PC-3 (cell line): ENCODE measurements around the gene USP54. TPM values are rescaled to one million over a fixed set of nuclear protein-coding genes. Genes with fewer than 3 reads are reported as not detected.

Experiments
- ATAC-seq: fragments of 200-7000 bp; cut with Tn5 transposase; 2 replicates; pipeline ENCODE4 v1.9.1; 2020; ENCODE audit warnings: mild to moderate bottlenecking, moderate library complexity
- BruUV-seq: library from RNA; stranded (reverse); fragments of 400-500 nt; replicated peaks from 2 replicates; lab custom pipeline; 2021; lab: Mats Ljungman, UMichigan
- CTCF ChIA-PET: fragments of 300-600 bp; sonication (Branson Sonifier 250); formaldehyde crosslinking; loops from one replicate; lab custom pipeline; 2022; ENCODE audit warnings: antibody characterized with exemption; lab: Charles Lee
- POLR2A ChIA-PET: fragments of 300-600 bp; sonication (Branson Sonifier 250); formaldehyde crosslinking; loops from one replicate; lab custom pipeline; 2022; ENCODE audit warnings: antibody characterized with exemption; ENCODE audit not compliant: unreplicated experiment; lab: Charles Lee
- DNase-seq: peaks from one replicate; pipeline ENCODE4 v3.0.0-alpha.2; 2015
- H2AFZ ChIP-seq: fragments of 300-600 bp; sonication (generic); 2 replicates; pipeline ENCODE4 v1.6.0; 2016; ENCODE audit warnings: antibody characterized with exemption, low read length
- H3F3A ChIP-seq: fragments of 300-600 bp; sonication (generic); one replicate; pipeline ENCODE4 v1.6.0; 2017; ENCODE audit warnings: antibody characterized with exemption, low read length, control low read depth, mild to moderate bottlenecking; ENCODE audit not compliant: unreplicated experiment
- H3K27ac ChIP-seq: fragments of 300-600 bp; sonication (generic); 2 replicates; pipeline ENCODE4 v1.5.1; 2016; ENCODE audit warnings: mild to moderate bottlenecking, low read length
- H3K27me3 ChIP-seq: fragments of 300-600 bp; sonication (generic); 2 replicates; pipeline ENCODE4 v1.6.1; 2016; ENCODE audit warnings: low read length, mixed read lengths
- H3K36me3 ChIP-seq: fragments of 300-600 bp; sonication (generic); 2 replicates; pipeline ENCODE4 v1.6.1; 2016; ENCODE audit warnings: low read depth, mixed run types, low read length, mixed read lengths
- H3K4me1 ChIP-seq: fragments of 300-600 bp; sonication (generic); 2 replicates; pipeline ENCODE4 v1.5.1; 2016; ENCODE audit warnings: low read length; ENCODE audit not compliant: insufficient read depth
- H3K4me2 ChIP-seq: fragments of 300-600 bp; sonication (generic); 2 replicates; pipeline ENCODE4 v1.6.0; 2016; ENCODE audit warnings: low read length
- H3K4me3 ChIP-seq: fragments of 300-600 bp; sonication (generic); 2 replicates; pipeline ENCODE4 v1.5.1; 2016; ENCODE audit warnings: mild to moderate bottlenecking, low read length, mixed read lengths
- H3K79me2 ChIP-seq: fragments of 300-600 bp; sonication (generic); 2 replicates; pipeline ENCODE4 v1.6.1; 2017; ENCODE audit warnings: low read length, mixed read lengths
- H3K9ac ChIP-seq: fragments of 300-600 bp; sonication (generic); 2 replicates; pipeline ENCODE4 v1.6.0; 2016; ENCODE audit warnings: mild to moderate bottlenecking, low read length
- H3K9me2 ChIP-seq: fragments of 300-600 bp; sonication (generic); replicated peaks from 2 replicates; pipeline ENCODE4 v1.6.1; 2016; ENCODE audit warnings: mixed run types, low read length, mixed read lengths
- H3K9me3 ChIP-seq: fragments of 300-600 bp; sonication (generic); 2 replicates; pipeline ENCODE4 v1.6.1; 2016; ENCODE audit warnings: low read length, mixed read lengths
- H4K20me1 ChIP-seq: fragments of 300-600 bp; sonication (generic); 2 replicates; pipeline ENCODE4 v1.6.1; 2016; ENCODE audit warnings: low read length, mixed read lengths
- EZH2 ChIP-seq: fragments of 300-600 bp; sonication (generic); IDR thresholded peaks from one replicate; pipeline ENCODE4 v1.6.1; 2017; ENCODE audit warnings: antibody characterized with exemption, mild to moderate bottlenecking, low read length; ENCODE audit not compliant: unreplicated experiment
- EZH2phosphoT487 ChIP-seq: fragments of 300-600 bp; sonication (generic); IDR thresholded peaks from 2 replicates; pipeline ENCODE4 v1.6.1; 2018; ENCODE audit warnings: mild to moderate bottlenecking, antibody characterized with exemption, low read length, borderline replicate concordance
- intact Hi-C: fragments of 100-400 bp; cut with micrococcal nuclease; formaldehyde crosslinking; loops from 2 replicates; pipeline ENCODE4 v1.9.0; 2023
- total RNA-seq: library from RNA; depleted of rRNA; stranded (reverse); fragments of >200 nt; gene quantifications from 2 replicates; pipeline ENCODE4 v1.2.3, GENCODE V29; 2014
- TF ChIP-seq, protein P1 (sequence below): fragments of 300-600 bp; sonication (generic); conservative IDR thresholded peaks from 2 replicates; pipeline ENCODE4 v1.5.1; 2017; ENCODE audit warnings: antibody characterized with exemption, low read depth, mild to moderate bottlenecking, low read length

The USP54 gene
- total RNA-seq, 1 experiment from 2014 or later = 43.7 TPM

DNA sequence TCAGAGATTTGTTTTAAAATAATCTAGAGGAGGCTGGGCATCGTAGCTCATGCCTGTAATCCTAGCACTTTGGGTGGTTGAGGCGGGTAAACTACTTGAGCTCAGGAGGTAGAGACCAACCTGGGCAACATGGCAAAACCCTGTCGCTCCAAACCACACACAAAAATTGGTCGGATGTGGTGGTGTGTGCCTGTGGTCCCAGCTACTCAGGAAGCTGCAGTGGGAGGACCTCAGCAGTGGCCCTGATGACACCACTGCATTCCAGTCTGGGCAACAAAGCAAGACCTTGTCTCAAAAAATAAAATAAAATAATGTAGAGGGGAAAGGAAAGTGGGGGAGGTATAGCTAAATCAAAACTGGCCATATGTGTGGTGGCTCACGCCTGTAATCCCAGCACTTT, 81.4 kb downstream of the USP54 start:
- ATAC-seq = no peak
- H3K79me2 ChIP-seq = no peaks in the 10 kb centered on the region
- H2AFZ ChIP-seq = no peak overlapping the region
- BruUV-seq = no TSS peak
- H3K4me2 ChIP-seq = no peak overlapping the region
- H3K27me3 ChIP-seq = no peaks in the 10 kb centered on the region
- DNase-seq = no peak
- intact Hi-C loops = no loop called here
- ChIA-PET CTCF (interaction anchor here (0.6 kb wide), 1 partner anchor 27 kb away, joined by 3 read pairs; no protein-coding TSS in a partner anchor), POLR2A (no interaction called here)
- H3K27ac ChIP-seq = no peak overlapping the region
- H3K9ac ChIP-seq = no peak overlapping the region
- H3K36me3 ChIP-seq = 0 out of 2 replicates have a peak, but pooled peaks cover 2% of the 10 kb centered on the region
- H3K9me2 ChIP-seq = no peaks in the 10 kb centered on the region
- H3K4me3 ChIP-seq = no peak overlapping the region
- H4K20me1 ChIP-seq = no peaks in the 10 kb centered on the region
- no peaks in the 10 kb centered on the region for H3F3A ChIP-seq
- H3K4me1 ChIP-seq = no peaks in the 10 kb centered on the region
- no peaks in the 10 kb centered on the region for H3K9me3 ChIP-seq
- TF ChIP-seq EZH2 = no peak
- TF ChIP-seq EZH2phosphoT487 = no peak
- TF ChIP-seq, protein P1, sequence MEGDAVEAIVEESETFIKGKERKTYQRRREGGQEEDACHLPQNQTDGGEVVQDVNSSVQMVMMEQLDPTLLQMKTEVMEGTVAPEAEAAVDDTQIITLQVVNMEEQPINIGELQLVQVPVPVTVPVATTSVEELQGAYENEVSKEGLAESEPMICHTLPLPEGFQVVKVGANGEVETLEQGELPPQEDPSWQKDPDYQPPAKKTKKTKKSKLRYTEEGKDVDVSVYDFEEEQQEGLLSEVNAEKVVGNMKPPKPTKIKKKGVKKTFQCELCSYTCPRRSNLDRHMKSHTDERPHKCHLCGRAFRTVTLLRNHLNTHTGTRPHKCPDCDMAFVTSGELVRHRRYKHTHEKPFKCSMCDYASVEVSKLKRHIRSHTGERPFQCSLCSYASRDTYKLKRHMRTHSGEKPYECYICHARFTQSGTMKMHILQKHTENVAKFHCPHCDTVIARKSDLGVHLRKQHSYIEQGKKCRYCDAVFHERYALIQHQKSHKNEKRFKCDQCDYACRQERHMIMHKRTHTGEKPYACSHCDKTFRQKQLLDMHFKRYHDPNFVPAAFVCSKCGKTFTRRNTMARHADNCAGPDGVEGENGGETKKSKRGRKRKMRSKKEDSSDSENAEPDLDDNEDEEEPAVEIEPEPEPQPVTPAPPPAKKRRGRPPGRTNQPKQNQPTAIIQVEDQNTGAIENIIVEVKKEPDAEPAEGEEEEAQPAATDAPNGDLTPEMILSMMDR = no peak

DNA sequence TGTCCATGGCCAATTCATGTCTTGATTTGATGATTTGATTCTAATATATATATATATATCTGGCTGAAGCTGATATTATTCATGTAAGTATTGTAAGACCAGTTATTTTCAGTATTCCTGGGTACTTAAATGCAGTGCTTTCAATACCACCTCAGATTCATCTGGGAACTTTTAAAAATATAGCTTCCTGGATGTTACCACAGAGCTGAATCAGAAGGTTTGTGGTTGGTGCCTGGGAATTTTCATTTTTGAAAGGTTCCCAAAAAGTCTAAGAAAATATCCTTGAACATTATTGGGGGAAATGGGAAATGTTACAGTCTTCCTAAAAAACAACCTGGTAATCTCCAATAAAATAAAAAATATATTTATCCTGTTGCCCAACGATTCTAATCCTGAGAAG, 84.7 kb downstream of the USP54 start:
- H3K9me2 ChIP-seq = no peaks in the 10 kb centered on the region
- H3K79me2 ChIP-seq = no peaks in the 10 kb centered on the region
- ChIA-PET POLR2A (interaction anchor here (0.7 kb wide), 1 partner anchor 131 kb away, joined by 3 read pairs; no protein-coding TSS in a partner anchor), CTCF (no interaction called here)
- TF ChIP-seq EZH2 (no peak), EZH2phosphoT487 (no peak)
- TF ChIP-seq, protein P1 = no peak
- no TSS peak for BruUV-seq
- H3K4me2 ChIP-seq = no peak overlapping the region
- peaks cover 9% of the 10 kb centered on the region; the same call in 1 of the 2 replicates for H3K36me3 ChIP-seq
- H3K27me3 ChIP-seq = no peaks in the 10 kb centered on the region
- peaks cover 4% of the 10 kb centered on the region for H3K4me1 ChIP-seq
- H3K27ac ChIP-seq = no peak overlapping the region
- H3K9me3 ChIP-seq = no peaks in the 10 kb centered on the region
- no peak for ATAC-seq
- H2AFZ ChIP-seq = no peak overlapping the region
- H4K20me1 ChIP-seq = no peaks in the 10 kb centered on the region
- intact Hi-C loops = no loop called here
- H3F3A ChIP-seq = no peaks in the 10 kb centered on the region
- no peak overlapping the region for H3K4me3 ChIP-seq
- H3K9ac ChIP-seq = no peak overlapping the region
- DNase-seq = no peak

- Histone ChIP-seq H3K9me2 (no peaks in the 10 kb centered on the region), H3K4me2 (no peak overlapping the region), H3K4me1 (peaks cover 6% of the 10 kb centered on the region), H4K20me1 (no peaks in the 10 kb centered on the region), H3K27me3 (no peaks in the 10 kb centered on the region), H3K4me3 (no peak overlapping the region), H3F3A (no peaks in the 10 kb centered on the region), H3K79me2 (no peaks in the 10 kb centered on the region), H3K9ac (no peak overlapping the region), H3K9me3 (no peaks in the 10 kb centered on the region), H3K27ac (no peak overlapping the region), H2AFZ (no peak overlapping the region), H3K36me3 (peaks cover 9% of the 10 kb centered on the region; the same call in 1 of the 2 replicates)
- intact Hi-C loops = no loop called here
- no peak for ATAC-seq
- CTCF ChIA-PET = no interaction called here
- no TSS peak for BruUV-seq
- POLR2A ChIA-PET = interaction anchor here (0.7 kb wide), 1 partner anchor 132 kb away, joined by 3 read pairs; no protein-coding TSS in a partner anchor
- TF ChIP-seq EZH2phosphoT487 (no peak), EZH2 (no peak)
- TF ChIP-seq, protein P1 = no peak
- no peak for DNase-seq
Observed at GRCh38 chr10:73506074-73506473, 85.1 kb downstream of the USP54 start.
